ENCODE data around the gene VAC14. TPM values are rescaled to one million over a fixed set of nuclear protein-coding genes. Genes with fewer than 3 reads are reported as not detected.
A peak's percentile ranks its signal among the peaks of the same experiment; 100 is the strongest.

Gene VAC14
- total RNA-seq, 1 donor from 2014 or later, result 38.4 TPM

GRCh38 chr16:70686376-70687101 is 114.4 kb downstream of the VAC14 start:
- no peaks in the 10 kb centered on the region for H3K9me3 Mint-ChIP-seq (ENCODE audit: low read depth)
- DNase-seq (ENCODE audit: low spot score, unreplicated experiment), result no peak
- no peak overlapping the region for H3K27ac Mint-ChIP-seq
- H3K4me3 Mint-ChIP-seq (ENCODE audit: low read depth), result peak overlapping the region; percentile 74
- TF ChIP-seq CTCF (IDR thresholded peaks at IDR 0.05; ENCODE audit: unreplicated experiment), result no peak
- no peaks in the 10 kb centered on the region for H3K36me3 Mint-ChIP-seq (ENCODE audit: insufficient read depth)
- H3K27me3 Mint-ChIP-seq, result no peaks in the 10 kb centered on the region
- H3K4me1 Mint-ChIP-seq (ENCODE audit: low read depth), result peaks cover 20% of the 10 kb centered on the region

- peak; percentile 72 for DNase-seq (ENCODE audit: low spot score, unreplicated experiment)
- Mint-ChIP-seq H3K27me3 (no peaks in the 10 kb centered on the region), H3K36me3 (ENCODE audit: insufficient read depth) (no peaks in the 10 kb centered on the region), H3K27ac (no peak within 1 kb of the TSS), H3K9me3 (ENCODE audit: low read depth) (no peaks in the 10 kb centered on the region), H3K4me3 (ENCODE audit: low read depth) (peak within 1 kb of the TSS; percentile 79), H3K4me1 (ENCODE audit: low read depth) (peaks cover 20% of the 10 kb centered on the region)
- no peak for TF ChIP-seq CTCF (IDR thresholded peaks at IDR 0.05; ENCODE audit: unreplicated experiment)
Measured at GRCh38 chr16:70685938-70686375, 115.0 kb downstream of the VAC14 start, which contains the start of gene MTSS2. Gene MTSS2 (minus strand): TSS chr16:70686053. CDS start chr16:70685791, 262 bp downstream.

GRCh38 chr16:70685061-70685937 is 115.7 kb downstream of the VAC14 start:
- TF ChIP-seq CTCF (IDR thresholded peaks at IDR 0.05; ENCODE audit: unreplicated experiment), result no peak
- H3K36me3 Mint-ChIP-seq (ENCODE audit: insufficient read depth), result no peaks in the 10 kb centered on the region
- peak overlapping the region; percentile 79 for H3K4me3 Mint-ChIP-seq (ENCODE audit: low read depth)
- H3K9me3 Mint-ChIP-seq (ENCODE audit: low read depth), result no peaks in the 10 kb centered on the region
- H3K27ac Mint-ChIP-seq, result no peak overlapping the region
- DNase-seq (ENCODE audit: low spot score, unreplicated experiment), result no peak
- no peaks in the 10 kb centered on the region for H3K27me3 Mint-ChIP-seq
- H3K4me1 Mint-ChIP-seq (ENCODE audit: low read depth), result peaks cover 22% of the 10 kb centered on the region

- H3K36me3 Mint-ChIP-seq (ENCODE audit: insufficient read depth), result no peaks in the 10 kb centered on the region
- H3K27ac Mint-ChIP-seq, result no peak overlapping the region
- DNase-seq (ENCODE audit: low spot score, unreplicated experiment), result no peak
- H3K9me3 Mint-ChIP-seq (ENCODE audit: low read depth), result no peaks in the 10 kb centered on the region
- peak overlapping the region; percentile 79 for H3K4me3 Mint-ChIP-seq (ENCODE audit: low read depth)
- peaks cover 22% of the 10 kb centered on the region for H3K4me1 Mint-ChIP-seq (ENCODE audit: low read depth)
- TF ChIP-seq CTCF (IDR thresholded peaks at IDR 0.05; ENCODE audit: unreplicated experiment), result no peak
- no peaks in the 10 kb centered on the region for H3K27me3 Mint-ChIP-seq
Measured at GRCh38 chr16:70684146-70685060, 116.6 kb downstream of the VAC14 start.
